ENCODE data around the gene SLC6A15. TPM values are rescaled to one million over a fixed set of nuclear protein-coding genes. Genes with fewer than 3 reads are reported as not detected.

SLC6A15 gene
- total and polyA plus RNA-seq, 9 of the 15 experiments (the other 6 are each of a cell fraction or from before 2014, with no cell fraction given) = not detected

DNA sequence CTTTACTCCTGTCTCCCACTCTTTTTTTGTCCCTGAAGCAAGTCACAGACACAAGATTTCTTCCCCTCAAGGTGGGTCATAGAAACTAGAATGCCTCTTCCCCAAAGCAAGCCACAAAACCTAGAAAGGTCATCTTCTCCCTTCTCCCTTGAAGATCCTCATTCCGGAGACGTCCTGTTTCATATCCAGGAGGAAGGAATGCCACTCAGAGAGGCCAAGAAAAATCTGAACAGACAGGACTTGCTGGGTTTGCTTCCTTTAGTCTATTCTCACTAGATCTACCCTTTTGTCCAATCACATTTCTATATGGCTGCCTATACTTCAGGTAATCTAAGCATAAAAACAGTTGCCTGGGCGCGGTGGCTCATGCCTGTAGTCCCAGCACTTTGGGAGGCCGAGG is 23.7 kb downstream of the SLC6A15 start:
- CTCF ChIA-PET (ENCODE audit: low intra/inter-chr PET ratio) = no interaction called here
- no peaks in the 10 kb centered on the region for H3K9me1 ChIP-seq (ENCODE audit: control insufficient read depth, insufficient read depth, low read length)
- no peaks in the 10 kb centered on the region for H3K9me3 ChIP-seq (replicated peaks; ENCODE audit: control insufficient read depth, insufficient read depth, low read depth, low read length)
- H3K27ac ChIP-seq (ENCODE audit: extremely low read depth, low read depth, low read length) = no peak overlapping the region
- no peak for DNase-seq (ENCODE audit: extremely low read depth in 1 of 4, low spot score in 3 of 4)
- no peaks in the 10 kb centered on the region for H4K20me1 ChIP-seq (replicated peaks; ENCODE audit: control insufficient read depth, insufficient read depth, low read length)
- no peaks in the 10 kb centered on the region for H3K27me3 ChIP-seq (ENCODE audit: control insufficient read depth in 2 of 2, insufficient read depth in 2 of 2, low read length in 2 of 2)
- no peaks in the 10 kb centered on the region for H3K36me3 ChIP-seq (ENCODE audit: control insufficient read depth, insufficient read depth, low read length)
- no peak overlapping the region for H3K9ac ChIP-seq (ENCODE audit: insufficient read depth in 1 of 2, low read depth in 2 of 2, low read length in 2 of 2)
- no peak overlapping the region for H3K4me3 ChIP-seq
- BruUV-seq (replicated peaks) = no TSS peak
- POLR2A ChIA-PET = no interaction called here
- H3K79me2 ChIP-seq (ENCODE audit: control insufficient read depth, insufficient read depth, low read length) = no peaks in the 10 kb centered on the region
- in situ Hi-C loops (cut with MboI) (no loop called here), intact Hi-C loops (cut with micrococcal nuclease) (no loop called here)
- no peak for FAIRE-seq
- H3K4me1 ChIP-seq (replicated peaks in 1 of 2; ENCODE audit: control insufficient read depth in 2 of 2, insufficient read depth in 2 of 2, low read length in 2 of 2) = no peaks in the 10 kb centered on the region
- H2AFZ ChIP-seq (ENCODE audit: low read depth, low read length) = no peak overlapping the region
- no peak for ATAC-seq
- 0% methylated on average over 5 of the region's 5 CpGs for WGBS (ENCODE audit: insufficient coverage, low coverage, missing lambda C conversion rate)
- H3K4me2 ChIP-seq (ENCODE audit: insufficient read depth, low read length) = no peak overlapping the region
- TF ChIP-seq ZNF143 (CRISPR knock-in tag; IDR thresholded peaks at IDR 0.05) (no peak), ZNF584 (CRISPR knock-in tag; IDR thresholded peaks at IDR 0.05; ENCODE audit: low read depth) (no peak), MAFF (IDR thresholded peaks at IDR 0.05; ENCODE audit: low read length) (no peak), GABPB1 (CRISPR knock-in tag; IDR thresholded peaks at IDR 0.05) (no peak), PCBP2 (IDR thresholded peaks at IDR 0.05; ENCODE audit: low read depth, low read length, poor library complexity, severe bottlenecking) (no peak), MYC (IDR thresholded peaks at IDR 0.05; ENCODE audit: low read depth, low read length) (no peak), MYC (CRISPR knock-in tag; IDR thresholded peaks at IDR 0.05; ENCODE audit: borderline replicate concordance, low read depth) (no peak), TEAD2 (tag; IDR thresholded peaks at IDR 0.05) (no peak), FOXP1 (CRISPR knock-in tag; IDR thresholded peaks at IDR 0.05) (no peak), RBM14 (IDR thresholded peaks at IDR 0.05; ENCODE audit: borderline replicate concordance, insufficient read depth, low read depth, low read length) (no peak), BRCA1 (IDR thresholded peaks at IDR 0.05) (no peak), BRCA1 (CRISPR knock-in tag; IDR thresholded peaks at IDR 0.05) (no peak), CSDE1 (IDR thresholded peaks at IDR 0.05) (no peak), PHB (CRISPR knock-in tag; IDR thresholded peaks at IDR 0.05) (no peak)
- TF ChIP-seq, protein P1, sequence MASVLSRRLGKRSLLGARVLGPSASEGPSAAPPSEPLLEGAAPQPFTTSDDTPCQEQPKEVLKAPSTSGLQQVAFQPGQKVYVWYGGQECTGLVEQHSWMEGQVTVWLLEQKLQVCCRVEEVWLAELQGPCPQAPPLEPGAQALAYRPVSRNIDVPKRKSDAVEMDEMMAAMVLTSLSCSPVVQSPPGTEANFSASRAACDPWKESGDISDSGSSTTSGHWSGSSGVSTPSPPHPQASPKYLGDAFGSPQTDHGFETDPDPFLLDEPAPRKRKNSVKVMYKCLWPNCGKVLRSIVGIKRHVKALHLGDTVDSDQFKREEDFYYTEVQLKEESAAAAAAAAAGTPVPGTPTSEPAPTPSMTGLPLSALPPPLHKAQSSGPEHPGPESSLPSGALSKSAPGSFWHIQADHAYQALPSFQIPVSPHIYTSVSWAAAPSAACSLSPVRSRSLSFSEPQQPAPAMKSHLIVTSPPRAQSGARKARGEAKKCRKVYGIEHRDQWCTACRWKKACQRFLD (CRISPR knock-in tag; IDR thresholded peaks at IDR 0.05) = no peak
- TF ChIP-seq, protein P2, sequence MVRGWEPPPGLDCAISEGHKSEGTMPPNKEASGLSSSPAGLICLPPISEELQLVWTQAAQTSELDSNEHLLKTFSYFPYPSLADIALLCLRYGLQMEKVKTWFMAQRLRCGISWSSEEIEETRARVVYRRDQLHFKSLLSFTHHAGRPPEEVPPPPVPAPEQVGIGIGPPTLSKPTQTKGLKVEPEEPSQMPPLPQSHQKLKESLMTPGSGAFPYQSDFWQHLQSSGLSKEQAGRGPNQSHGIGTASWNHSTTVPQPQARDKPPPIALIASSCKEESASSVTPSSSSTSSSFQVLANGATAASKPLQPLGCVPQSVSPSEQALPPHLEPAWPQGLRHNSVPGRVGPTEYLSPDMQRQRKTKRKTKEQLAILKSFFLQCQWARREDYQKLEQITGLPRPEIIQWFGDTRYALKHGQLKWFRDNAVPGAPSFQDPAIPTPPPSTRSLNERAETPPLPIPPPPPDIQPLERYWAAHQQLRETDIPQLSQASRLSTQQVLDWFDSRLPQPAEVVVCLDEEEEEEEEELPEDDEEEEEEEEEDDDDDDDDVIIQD (CRISPR knock-in tag; IDR thresholded peaks at IDR 0.05) = no peak
- TF ChIP-seq, protein P3, sequence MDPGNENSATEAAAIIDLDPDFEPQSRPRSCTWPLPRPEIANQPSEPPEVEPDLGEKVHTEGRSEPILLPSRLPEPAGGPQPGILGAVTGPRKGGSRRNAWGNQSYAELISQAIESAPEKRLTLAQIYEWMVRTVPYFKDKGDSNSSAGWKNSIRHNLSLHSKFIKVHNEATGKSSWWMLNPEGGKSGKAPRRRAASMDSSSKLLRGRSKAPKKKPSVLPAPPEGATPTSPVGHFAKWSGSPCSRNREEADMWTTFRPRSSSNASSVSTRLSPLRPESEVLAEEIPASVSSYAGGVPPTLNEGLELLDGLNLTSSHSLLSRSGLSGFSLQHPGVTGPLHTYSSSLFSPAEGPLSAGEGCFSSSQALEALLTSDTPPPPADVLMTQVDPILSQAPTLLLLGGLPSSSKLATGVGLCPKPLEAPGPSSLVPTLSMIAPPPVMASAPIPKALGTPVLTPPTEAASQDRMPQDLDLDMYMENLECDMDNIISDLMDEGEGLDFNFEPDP (CRISPR knock-in tag; IDR thresholded peaks at IDR 0.05) = no peak
- TF ChIP-seq, protein P4, sequence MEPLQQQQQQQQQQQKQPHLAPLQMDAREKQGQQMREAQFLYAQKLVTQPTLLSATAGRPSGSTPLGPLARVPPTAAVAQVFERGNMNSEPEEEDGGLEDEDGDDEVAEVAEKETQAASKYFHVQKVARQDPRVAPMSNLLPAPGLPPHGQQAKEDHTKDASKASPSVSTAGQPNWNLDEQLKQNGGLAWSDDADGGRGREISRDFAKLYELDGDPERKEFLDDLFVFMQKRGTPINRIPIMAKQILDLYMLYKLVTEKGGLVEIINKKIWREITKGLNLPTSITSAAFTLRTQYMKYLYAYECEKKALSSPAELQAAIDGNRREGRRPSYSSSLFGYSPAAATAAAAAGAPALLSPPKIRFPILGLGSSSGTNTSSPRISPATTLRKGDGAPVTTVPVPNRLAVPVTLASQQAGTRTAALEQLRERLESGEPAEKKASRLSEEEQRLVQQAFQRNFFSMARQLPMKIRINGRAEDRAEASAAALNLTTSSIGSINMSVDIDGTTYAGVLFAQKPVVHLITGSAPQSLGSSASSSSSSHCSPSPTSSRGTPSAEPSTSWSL (CRISPR knock-in tag; IDR thresholded peaks at IDR 0.05; ENCODE audit: borderline replicate concordance) = no peak

All from K562 (cell line).